ENCODE measurements around the gene TNP1.

DNA sequence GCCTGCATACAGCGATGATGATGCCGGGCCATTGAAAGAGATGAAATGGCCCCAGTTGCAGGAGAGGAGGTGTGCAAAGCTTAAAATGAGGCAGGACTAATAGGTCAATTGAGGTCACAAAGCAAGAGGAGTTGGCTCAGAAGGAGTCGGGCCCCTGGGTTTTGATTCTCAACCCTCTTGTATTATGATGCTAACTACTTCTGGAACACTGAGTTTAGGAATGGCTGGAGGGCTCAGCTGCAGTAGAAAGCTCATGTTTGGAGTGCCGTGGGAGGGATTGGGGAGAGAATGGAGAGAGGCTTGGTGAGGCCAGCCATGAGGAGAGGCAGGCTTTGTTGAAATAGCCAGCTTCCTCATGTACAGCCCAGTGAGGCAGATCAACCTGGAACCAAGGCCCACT, 4.8 kb downstream of the TNP1 start:
- TF ChIP-seq NFRKB (IDR thresholded peaks at IDR 0.05): no peak
- no peak for TF ChIP-seq SP1 (IDR thresholded peaks at IDR 0.05)
- no peak for TF ChIP-seq FOXA1 (IDR thresholded peaks at IDR 0.05)
- TF ChIP-seq SUZ12 (IDR thresholded peaks at IDR 0.05): no peak
- no peak for TF ChIP-seq BHLHE40 (IDR thresholded peaks at IDR 0.05; ENCODE audit: borderline replicate concordance)
- TF ChIP-seq CTBP1 (IDR thresholded peaks at IDR 0.05; ENCODE audit: borderline replicate concordance): no peak
- TF ChIP-seq FOXM1 (IDR thresholded peaks at IDR 0.05; ENCODE audit: borderline replicate concordance): no peak
- no peak for TF ChIP-seq ARNT (IDR thresholded peaks at IDR 0.05)
- no peak for TF ChIP-seq ELF4 (IDR thresholded peaks at IDR 0.05)
